Cardiac fibroblast (primary cell): ENCODE results near the gene INPPL1.

ENCODE experiments used
- DNase-seq, 2 donors: peaks; one replicate each; pipeline versions ENCODE4 v3.0.0 to v3.0.0-alpha.2; 2010; ENCODE audit warnings: low read depth in 2 of 2
- H3K4me3 ChIP-seq, 2 donors: replicated peaks in 1 of 2; 1 replicate in 1 of 2; 2 replicates in 1 of 2; pipeline ENCODE4 v1.5.1; 2011; ENCODE audit warnings: low read depth in 2 of 2, low read length in 2 of 2, mild to moderate bottlenecking in 2 of 2, moderate library complexity in 1 of 2
- TF ChIP-seq, protein P1 (sequence below): IDR thresholded peaks from one replicate; pipeline ENCODE4 v1.5.1; 2011; ENCODE audit warnings: low read depth, mild to moderate bottlenecking, low read length, inconsistent platforms

The INPPL1 gene

DNA sequence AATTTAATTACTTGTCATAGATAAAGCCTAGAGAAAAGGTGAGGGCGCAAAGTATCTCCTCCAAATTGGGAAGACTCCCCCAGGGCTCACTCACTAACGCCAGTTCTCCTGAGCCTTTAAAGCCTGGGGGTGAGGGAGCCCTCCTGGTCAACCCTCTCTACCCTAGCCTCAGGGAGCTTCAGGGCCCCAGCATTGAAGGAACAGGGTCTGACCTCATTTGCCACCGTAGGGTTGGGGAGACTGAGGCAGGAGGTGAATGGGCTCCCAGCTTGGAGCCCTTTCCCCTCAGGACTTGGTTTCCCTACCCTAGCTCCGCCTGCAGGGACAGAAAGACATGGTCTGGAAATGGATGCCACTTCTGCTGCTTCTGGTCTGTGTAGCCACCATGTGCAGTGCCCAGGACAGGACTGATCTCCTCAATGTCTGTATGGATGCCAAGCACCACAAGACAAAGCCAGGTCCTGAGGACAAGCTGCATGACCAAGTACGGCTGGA is 6.3 kb upstream of the INPPL1 start:
- H3K4me3 ChIP-seq = no peak overlapping the region
- TF ChIP-seq, protein P1, sequence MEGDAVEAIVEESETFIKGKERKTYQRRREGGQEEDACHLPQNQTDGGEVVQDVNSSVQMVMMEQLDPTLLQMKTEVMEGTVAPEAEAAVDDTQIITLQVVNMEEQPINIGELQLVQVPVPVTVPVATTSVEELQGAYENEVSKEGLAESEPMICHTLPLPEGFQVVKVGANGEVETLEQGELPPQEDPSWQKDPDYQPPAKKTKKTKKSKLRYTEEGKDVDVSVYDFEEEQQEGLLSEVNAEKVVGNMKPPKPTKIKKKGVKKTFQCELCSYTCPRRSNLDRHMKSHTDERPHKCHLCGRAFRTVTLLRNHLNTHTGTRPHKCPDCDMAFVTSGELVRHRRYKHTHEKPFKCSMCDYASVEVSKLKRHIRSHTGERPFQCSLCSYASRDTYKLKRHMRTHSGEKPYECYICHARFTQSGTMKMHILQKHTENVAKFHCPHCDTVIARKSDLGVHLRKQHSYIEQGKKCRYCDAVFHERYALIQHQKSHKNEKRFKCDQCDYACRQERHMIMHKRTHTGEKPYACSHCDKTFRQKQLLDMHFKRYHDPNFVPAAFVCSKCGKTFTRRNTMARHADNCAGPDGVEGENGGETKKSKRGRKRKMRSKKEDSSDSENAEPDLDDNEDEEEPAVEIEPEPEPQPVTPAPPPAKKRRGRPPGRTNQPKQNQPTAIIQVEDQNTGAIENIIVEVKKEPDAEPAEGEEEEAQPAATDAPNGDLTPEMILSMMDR = no peak
- DNase-seq = no peak

DNA sequence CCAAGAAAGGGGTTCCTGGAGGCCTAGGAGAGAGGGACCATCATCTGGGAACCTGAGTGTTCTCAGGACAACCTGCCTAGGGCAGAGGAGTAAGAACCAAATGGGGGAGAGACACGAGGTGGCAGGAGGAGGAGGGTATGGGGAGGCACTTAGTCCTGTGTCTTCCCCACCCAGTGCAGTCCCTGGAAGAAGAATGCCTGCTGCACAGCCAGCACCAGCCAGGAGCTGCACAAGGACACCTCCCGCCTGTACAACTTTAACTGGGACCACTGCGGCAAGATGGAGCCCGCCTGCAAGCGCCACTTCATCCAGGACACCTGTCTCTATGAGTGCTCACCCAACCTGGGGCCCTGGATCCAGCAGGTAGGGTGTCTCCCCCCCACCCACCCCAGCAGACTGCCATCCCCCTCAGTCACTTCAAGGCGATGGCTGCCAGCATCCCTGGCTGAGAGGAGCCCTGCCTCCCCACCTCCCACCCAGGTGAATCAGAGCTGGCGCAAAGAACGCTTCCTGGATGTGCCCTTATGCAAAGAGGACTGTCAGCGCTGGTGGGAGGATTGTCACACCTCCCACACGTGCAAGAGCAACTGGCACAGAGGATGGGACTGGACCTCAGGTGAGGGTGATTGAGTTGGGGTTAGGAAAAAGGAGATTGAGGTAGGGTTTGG is 3.7 kb upstream of the INPPL1 start:
- H3K4me3 ChIP-seq = no peak overlapping the region
- TF ChIP-seq, protein P1 = no peak

DNA sequence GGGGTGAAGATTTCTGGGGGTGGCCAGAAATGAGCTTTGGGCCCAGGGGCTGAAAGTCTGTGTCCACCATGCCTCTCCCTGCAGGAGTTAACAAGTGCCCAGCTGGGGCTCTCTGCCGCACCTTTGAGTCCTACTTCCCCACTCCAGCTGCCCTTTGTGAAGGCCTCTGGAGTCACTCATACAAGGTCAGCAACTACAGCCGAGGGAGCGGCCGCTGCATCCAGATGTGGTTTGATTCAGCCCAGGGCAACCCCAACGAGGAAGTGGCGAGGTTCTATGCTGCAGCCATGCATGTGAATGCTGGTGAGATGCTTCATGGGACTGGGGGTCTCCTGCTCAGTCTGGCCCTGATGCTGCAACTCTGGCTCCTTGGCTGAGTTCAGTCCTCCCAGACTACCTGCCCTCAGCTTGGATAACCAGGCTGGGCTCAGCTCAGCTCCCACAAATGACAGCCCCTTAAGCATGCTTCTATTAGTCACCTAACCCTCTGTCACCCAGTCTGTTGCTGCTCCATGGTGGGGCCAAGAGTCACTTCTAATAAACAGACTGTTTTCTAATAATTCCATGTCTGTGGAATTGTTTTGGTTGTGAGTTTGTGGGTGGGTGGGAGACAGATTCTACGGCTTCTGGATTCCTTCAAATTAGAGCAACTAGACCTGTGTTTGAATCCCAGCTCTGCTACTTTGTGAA is 3.0 kb upstream of the INPPL1 start:
- TF ChIP-seq, protein P1 = no peak
- H3K4me3 ChIP-seq = no peak overlapping the region
- no peak for DNase-seq

More for the DNA sequence above, 3.7 kb upstream of the INPPL1 start:
- DNase-seq = no peak

DNA sequence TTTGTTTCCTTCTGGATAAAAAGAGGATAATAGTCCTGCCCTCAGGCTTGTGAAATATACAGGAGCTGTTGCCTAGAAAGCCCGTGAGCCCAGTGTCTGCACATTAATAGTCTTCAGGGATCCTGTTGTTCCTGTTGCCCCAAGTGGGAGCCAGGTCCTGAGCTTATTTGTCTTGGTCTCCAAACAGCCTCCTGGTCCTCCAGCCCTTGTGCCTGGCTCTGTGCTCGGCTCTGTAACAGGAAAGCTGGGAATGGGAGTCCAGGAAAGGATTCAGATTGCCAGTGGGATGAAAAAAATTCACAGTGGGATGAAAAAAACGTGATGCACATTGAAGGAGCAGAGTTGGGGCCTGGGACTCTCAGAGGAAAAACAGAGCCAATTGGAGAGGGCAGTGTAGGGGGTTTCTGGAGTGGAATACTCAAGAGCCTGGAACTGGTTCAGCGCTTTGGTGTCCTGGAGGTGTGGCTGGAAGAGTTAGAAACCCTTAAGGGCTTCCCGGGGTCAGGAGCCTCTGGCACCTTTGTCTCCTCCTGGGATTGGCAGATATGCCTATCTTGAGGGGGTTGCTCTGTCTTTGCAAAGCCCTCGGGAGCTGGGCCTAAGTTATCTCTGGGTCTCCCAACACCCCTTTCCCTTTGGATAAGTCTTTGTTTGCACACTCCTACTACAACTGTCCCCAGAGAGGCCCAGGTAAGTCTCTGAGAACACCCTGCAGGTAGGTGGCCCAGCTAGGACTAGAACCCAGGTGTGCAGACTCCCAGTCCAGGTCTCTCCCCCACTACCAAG is 2.3 kb upstream of the INPPL1 start:
- H3K4me3 ChIP-seq = peak overlapping the region; percentile 71 to 96
- TF ChIP-seq, protein P1 = no peak
- DNase-seq = no peak

DNA sequence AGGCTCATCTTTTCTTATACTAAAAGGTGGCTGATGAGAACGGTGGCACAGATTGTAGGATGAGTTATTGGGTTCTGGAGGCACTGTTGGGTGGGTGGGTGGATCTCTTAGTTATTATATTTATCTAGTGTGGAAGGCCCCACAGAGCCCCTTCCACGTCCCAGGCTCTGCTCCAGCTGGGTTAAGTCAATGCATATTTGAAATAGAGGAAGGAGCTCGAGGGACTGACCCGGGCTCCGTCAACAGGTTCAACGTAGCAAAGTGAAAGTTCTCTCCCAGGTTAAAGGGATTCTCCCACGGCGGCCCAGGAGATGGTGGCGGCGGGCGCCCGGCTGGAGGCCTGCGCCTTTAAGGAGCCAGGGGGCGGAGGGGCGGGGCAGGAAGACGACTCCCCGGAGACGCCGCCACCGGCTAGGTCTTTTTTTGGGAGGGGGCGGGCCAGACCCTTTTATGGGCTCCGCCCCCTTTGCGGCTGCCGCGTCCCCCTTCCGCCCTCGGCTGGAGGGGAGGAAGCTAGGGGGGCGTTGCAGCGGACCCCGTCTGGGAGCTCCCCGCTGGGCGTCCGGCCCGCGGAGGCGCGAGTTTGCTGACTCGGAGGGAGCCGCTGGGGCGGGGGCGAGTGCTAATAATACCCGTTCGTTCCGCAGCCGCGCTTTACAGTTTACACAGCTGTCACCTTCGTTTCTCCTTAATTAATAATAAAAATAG is 1.5 kb upstream of the INPPL1 start:
- TF ChIP-seq, protein P1 = peak; percentile 19
- DNase-seq = peak; percentile 89 to 96
- peak overlapping the region; percentile 71 to 96 for H3K4me3 ChIP-seq
